PC-3 (cell line): ENCODE measurements around the gene CORT.

Experiments
- CTCF ChIP-seq: fragments of 300-600 bp; sonication (generic); conservative IDR thresholded peaks from 2 replicates; pipeline ENCODE4 v1.5.1; 2017; ENCODE audit warnings: antibody characterized with exemption, low read depth, mild to moderate bottlenecking, low read length
- EZH2 ChIP-seq: fragments of 300-600 bp; sonication (generic); IDR thresholded peaks from one replicate; pipeline ENCODE4 v1.6.1; 2017; ENCODE audit warnings: antibody characterized with exemption, mild to moderate bottlenecking, low read length; ENCODE audit not compliant: unreplicated experiment
- EZH2phosphoT487 ChIP-seq: fragments of 300-600 bp; sonication (generic); IDR thresholded peaks from 2 replicates; pipeline ENCODE4 v1.6.1; 2018; ENCODE audit warnings: mild to moderate bottlenecking, antibody characterized with exemption, low read length, borderline replicate concordance

GRCh38 chr1:10497109-10497508 lies 47.3 kb downstream of the CORT start:
- TF ChIP-seq CTCF, result no peak
- TF ChIP-seq EZH2, result no peak
- no peak for TF ChIP-seq EZH2phosphoT487
